ENCODE measurements around the gene FGF1. TPM values are rescaled to one million over a fixed set of nuclear protein-coding genes. Genes with fewer than 3 reads are reported as not detected.

FGF1 gene
- total RNA-seq, 1 donor from 2014 or later = 9.9 TPM

GRCh38 chr5:142644640-142645361, 41.1 kb downstream of the FGF1 start:
- DNase-seq (ENCODE audit: low spot score) = no peak

- no peak for DNase-seq (ENCODE audit: low spot score)
Measured at GRCh38 chr5:142644127-142644526, 41.8 kb downstream of the FGF1 start.

- DNase-seq (ENCODE audit: low spot score) = no peak
Measured at GRCh38 chr5:142643634-142644033, 42.3 kb downstream of the FGF1 start.

- no peak for DNase-seq (ENCODE audit: low spot score)
Measured at GRCh38 chr5:142642427-142642826, 43.5 kb downstream of the FGF1 start.

GRCh38 chr5:142641711-142642110, 44.2 kb downstream of the FGF1 start:
- no peak for DNase-seq (ENCODE audit: low spot score)

- no peak for DNase-seq (ENCODE audit: low spot score)
Measured at GRCh38 chr5:142640316-142641005, 45.4 kb downstream of the FGF1 start.

GRCh38 chr5:142639455-142639854, 46.4 kb downstream of the FGF1 start:
- no peak for DNase-seq (ENCODE audit: low spot score)

GRCh38 chr5:142637871-142638270, 48.0 kb downstream of the FGF1 start:
- DNase-seq (ENCODE audit: low spot score) = no peak

- DNase-seq (ENCODE audit: low spot score) = no peak
Measured at GRCh38 chr5:142636698-142637324, 49.1 kb downstream of the FGF1 start.

GRCh38 chr5:142636093-142636492, 49.8 kb downstream of the FGF1 start:
- DNase-seq (ENCODE audit: low spot score) = no peak

GRCh38 chr5:142634216-142635011, 51.5 kb downstream of the FGF1 start:
- DNase-seq (ENCODE audit: low spot score) = no peak

- DNase-seq (ENCODE audit: low spot score) = no peak
Measured at GRCh38 chr5:142630927-142631539, 54.9 kb downstream of the FGF1 start.

GRCh38 chr5:142627383-142628217, 58.3 kb downstream of the FGF1 start:
- DNase-seq (ENCODE audit: low spot score) = no peak

GRCh38 chr5:142626786-142627185, 59.1 kb downstream of the FGF1 start:
- DNase-seq (ENCODE audit: low spot score) = no peak

- no peak for DNase-seq (ENCODE audit: low spot score)
Measured at GRCh38 chr5:142626099-142626498, 59.8 kb downstream of the FGF1 start.

GRCh38 chr5:142621227-142621626, 64.7 kb downstream of the FGF1 start:
- no peak for DNase-seq (ENCODE audit: low spot score)

- no peak for DNase-seq (ENCODE audit: low spot score)
Measured at GRCh38 chr5:142619815-142620214, 66.1 kb downstream of the FGF1 start.

- no peak for DNase-seq (ENCODE audit: low spot score)
Measured at GRCh38 chr5:142618130-142618523, 67.8 kb downstream of the FGF1 start.

- DNase-seq (ENCODE audit: low spot score) = no peak
Measured at GRCh38 chr5:142617416-142618129, 68.3 kb downstream of the FGF1 start.

- no peak for DNase-seq (ENCODE audit: low spot score)
Measured at GRCh38 chr5:142615948-142616347, 69.9 kb downstream of the FGF1 start.
